ENCODE measurements around the gene EFS. TPM values are rescaled to one million over a fixed set of nuclear protein-coding genes. Genes with fewer than 3 reads are reported as not detected.

Gene EFS
- total RNA-seq, 1 donor from 2014 or later: 69.6 TPM

DNA sequence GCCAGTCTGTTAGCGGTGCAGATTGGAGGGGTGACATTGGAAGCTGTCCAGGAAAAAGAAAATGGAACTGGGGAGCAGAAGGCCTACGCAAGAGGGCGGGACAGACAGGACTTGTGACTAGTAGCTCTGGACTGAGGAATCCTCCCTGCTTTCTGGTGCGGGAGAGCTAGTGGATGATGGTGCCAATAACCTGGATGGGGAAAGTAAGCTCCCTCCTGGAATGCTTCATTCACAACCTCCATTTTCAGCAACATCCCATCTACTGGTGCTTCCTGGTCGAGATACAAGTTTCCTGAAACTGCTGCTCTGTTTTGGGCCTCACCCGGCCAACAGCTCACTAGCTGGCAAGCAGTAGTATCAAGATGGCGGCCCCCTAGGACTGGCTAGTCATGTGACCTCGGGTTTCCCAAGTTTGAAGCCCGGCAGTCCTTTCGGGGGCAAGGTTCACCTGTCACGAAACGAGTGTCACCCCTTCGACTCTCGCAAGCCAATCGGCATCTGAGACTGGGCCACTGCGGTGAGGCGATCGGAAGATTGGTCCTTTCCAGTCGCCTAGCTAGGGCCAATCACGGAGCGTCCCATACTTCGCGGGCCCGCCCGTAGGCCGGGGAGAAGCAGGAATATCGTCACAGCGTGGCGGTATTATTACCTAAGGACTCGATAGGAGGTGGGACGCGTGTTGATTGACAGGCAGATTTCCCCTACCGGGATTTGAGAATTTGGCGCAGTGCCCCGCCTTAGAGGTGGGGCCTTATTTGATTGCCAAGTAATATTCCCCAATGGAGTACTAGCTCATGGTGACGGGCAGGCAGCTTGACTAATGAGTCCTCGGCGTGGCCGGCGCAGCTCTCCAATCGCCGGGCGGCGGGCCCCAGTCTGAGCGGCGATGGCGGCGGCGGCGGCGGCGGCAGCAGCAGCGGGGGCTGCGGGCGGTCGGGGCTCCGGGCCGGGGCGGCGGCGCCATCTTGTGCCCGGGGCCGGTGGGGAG lies 44.1 kb downstream of the EFS start, which contains the start of gene PABPN1:
Gene PABPN1, plus strand, starts transcription at position 874 of the 988 bp plus-strand sequence. Its CDS starts 13 bp downstream, at position 887.
- H3K36me3 Mint-ChIP-seq (ENCODE audit: insufficient read depth): peaks cover 23% of the 10 kb centered on the region
- H3K27me3 Mint-ChIP-seq: no peaks in the 10 kb centered on the region
- TF ChIP-seq, protein P1, sequence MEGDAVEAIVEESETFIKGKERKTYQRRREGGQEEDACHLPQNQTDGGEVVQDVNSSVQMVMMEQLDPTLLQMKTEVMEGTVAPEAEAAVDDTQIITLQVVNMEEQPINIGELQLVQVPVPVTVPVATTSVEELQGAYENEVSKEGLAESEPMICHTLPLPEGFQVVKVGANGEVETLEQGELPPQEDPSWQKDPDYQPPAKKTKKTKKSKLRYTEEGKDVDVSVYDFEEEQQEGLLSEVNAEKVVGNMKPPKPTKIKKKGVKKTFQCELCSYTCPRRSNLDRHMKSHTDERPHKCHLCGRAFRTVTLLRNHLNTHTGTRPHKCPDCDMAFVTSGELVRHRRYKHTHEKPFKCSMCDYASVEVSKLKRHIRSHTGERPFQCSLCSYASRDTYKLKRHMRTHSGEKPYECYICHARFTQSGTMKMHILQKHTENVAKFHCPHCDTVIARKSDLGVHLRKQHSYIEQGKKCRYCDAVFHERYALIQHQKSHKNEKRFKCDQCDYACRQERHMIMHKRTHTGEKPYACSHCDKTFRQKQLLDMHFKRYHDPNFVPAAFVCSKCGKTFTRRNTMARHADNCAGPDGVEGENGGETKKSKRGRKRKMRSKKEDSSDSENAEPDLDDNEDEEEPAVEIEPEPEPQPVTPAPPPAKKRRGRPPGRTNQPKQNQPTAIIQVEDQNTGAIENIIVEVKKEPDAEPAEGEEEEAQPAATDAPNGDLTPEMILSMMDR (IDR thresholded peaks at IDR 0.05; ENCODE audit: unreplicated experiment): no peak
- peak within 1 kb of the TSS; percentile 98 for H3K4me3 Mint-ChIP-seq (ENCODE audit: low read depth)
- peak; percentile 95 for DNase-seq (ENCODE audit: low spot score, unreplicated experiment)
- H3K9me3 Mint-ChIP-seq (ENCODE audit: low read depth): no peaks in the 10 kb centered on the region
- H3K4me1 Mint-ChIP-seq (ENCODE audit: low read depth): peaks cover 21% of the 10 kb centered on the region
- H3K27ac Mint-ChIP-seq: peak within 1 kb of the TSS; percentile 99

DNA sequence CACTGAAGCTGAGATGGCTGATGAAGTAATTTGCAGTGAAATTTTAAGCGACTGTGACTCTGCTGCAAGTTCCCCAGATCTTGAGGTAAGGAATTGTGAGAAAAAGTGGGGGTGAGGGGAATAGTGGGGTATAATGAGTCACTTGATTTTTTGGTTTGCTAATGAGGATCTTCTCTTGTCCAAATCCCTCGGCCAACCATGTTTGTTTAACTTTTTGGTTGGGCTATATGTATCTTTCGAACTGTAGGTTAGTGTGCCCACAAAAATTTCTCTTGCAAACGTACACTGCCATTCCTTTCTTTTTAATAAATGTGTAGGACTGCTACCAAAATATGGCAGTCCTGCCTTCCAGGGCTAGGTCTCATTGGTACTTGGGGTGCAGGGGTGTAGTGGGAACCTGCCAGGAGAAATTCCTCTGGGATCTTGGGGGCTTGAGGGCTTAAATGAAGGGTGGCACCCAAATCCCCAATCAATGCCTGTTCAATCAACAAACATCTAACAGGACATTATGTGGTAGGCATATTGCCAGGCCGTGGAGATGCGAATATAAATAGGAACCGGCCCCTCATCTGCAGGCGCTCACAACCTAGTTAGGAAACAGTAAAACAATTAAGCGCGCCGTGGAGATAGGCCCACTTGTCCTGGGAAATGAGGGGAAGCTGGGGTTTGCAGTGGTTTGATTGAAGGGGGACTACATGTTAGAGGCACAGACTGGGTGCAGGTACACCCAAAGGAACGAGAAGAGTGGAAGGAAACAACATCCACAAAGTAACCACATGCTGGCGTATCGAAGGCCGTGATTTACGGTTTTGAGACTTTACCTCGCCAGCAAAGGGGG lies 45.0 kb downstream of the EFS start:
- Mint-ChIP-seq H3K4me1 (ENCODE audit: low read depth) (peaks cover 21% of the 10 kb centered on the region), H3K9me3 (ENCODE audit: low read depth) (no peaks in the 10 kb centered on the region), H3K4me3 (ENCODE audit: low read depth) (peak overlapping the region; percentile 80), H3K36me3 (ENCODE audit: insufficient read depth) (peaks cover 22% of the 10 kb centered on the region), H3K27ac (peak overlapping the region; percentile 98), H3K27me3 (no peaks in the 10 kb centered on the region)
- DNase-seq (ENCODE audit: low spot score, unreplicated experiment): no peak
- TF ChIP-seq, protein P1 (IDR thresholded peaks at IDR 0.05; ENCODE audit: unreplicated experiment): no peak

DNA sequence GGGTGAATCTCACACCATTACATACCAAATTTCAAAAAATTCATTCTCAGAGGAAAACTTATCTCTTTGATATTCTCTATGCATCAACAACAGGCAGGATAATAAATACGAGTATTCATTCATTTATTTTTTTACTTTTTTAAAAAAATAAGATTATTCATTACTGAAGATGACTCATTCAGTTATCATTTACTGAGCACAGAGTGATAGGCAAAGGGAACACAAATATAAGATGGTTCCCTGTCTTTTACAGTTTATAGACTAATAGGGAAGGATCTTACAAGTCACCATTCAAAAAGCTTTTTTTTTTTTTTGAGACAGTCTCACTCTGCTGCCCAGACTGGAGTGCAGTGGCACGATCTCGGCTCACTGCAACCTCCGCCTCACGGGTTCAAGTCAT lies 48.7 kb downstream of the EFS start:
- peaks cover 5% of the 10 kb centered on the region for H3K4me1 Mint-ChIP-seq (ENCODE audit: low read depth)
- no peaks in the 10 kb centered on the region for H3K27me3 Mint-ChIP-seq
- H3K27ac Mint-ChIP-seq: no peak overlapping the region
- no peaks in the 10 kb centered on the region for H3K9me3 Mint-ChIP-seq (ENCODE audit: low read depth)
- TF ChIP-seq, protein P1 (IDR thresholded peaks at IDR 0.05; ENCODE audit: unreplicated experiment): no peak
- peaks cover 11% of the 10 kb centered on the region for H3K36me3 Mint-ChIP-seq (ENCODE audit: insufficient read depth)
- DNase-seq (ENCODE audit: low spot score, unreplicated experiment): no peak
- no peak overlapping the region for H3K4me3 Mint-ChIP-seq (ENCODE audit: low read depth)

DNA sequence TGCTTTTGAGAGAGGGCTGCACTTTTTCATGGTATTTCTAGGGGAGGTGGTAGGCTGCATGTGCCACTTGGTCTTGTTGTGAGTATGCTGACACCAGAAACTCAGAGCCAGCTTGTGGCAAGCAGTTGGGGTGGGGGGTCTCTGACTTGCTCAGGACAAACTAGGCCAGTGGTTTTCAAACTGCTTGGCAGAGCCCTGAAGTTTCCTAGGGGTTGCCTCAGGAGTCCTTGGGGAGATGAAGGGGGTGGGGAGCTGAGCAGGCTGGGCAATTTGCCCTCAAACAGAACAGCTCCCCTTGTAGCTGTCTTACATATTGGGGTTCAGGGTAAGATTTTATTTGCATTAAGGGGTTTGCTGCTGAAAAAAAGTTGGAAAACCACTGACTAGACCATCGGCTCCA lies 54.4 kb downstream of the EFS start:
- no peak for DNase-seq (ENCODE audit: low spot score, unreplicated experiment)
- TF ChIP-seq, protein P1 (IDR thresholded peaks at IDR 0.05; ENCODE audit: unreplicated experiment): no peak
- Mint-ChIP-seq H3K27me3 (no peaks in the 10 kb centered on the region), H3K36me3 (ENCODE audit: insufficient read depth) (peaks cover 6% of the 10 kb centered on the region), H3K4me1 (ENCODE audit: low read depth) (peaks cover 21% of the 10 kb centered on the region), H3K27ac (no peak overlapping the region), H3K4me3 (ENCODE audit: low read depth) (no peak overlapping the region), H3K9me3 (ENCODE audit: low read depth) (no peaks in the 10 kb centered on the region)
